GM19239 (cell line): ENCODE measurements around the gene TECPR1.
A peak's percentile ranks its signal among the peaks of the same experiment; 100 is the strongest.

ENCODE experiments used
- DNase-seq: peaks from one replicate; pipeline ENCODE4 v3.0.0; 2011; ENCODE audit warnings: low spot score; ENCODE audit not compliant: insufficient read length
- FAIRE-seq: peaks from 2 replicates; lab custom pipeline; 2011; peaks lifted over from hg19 to GRCh38; lab: Jason Lieb, UNC

Gene TECPR1

DNA sequence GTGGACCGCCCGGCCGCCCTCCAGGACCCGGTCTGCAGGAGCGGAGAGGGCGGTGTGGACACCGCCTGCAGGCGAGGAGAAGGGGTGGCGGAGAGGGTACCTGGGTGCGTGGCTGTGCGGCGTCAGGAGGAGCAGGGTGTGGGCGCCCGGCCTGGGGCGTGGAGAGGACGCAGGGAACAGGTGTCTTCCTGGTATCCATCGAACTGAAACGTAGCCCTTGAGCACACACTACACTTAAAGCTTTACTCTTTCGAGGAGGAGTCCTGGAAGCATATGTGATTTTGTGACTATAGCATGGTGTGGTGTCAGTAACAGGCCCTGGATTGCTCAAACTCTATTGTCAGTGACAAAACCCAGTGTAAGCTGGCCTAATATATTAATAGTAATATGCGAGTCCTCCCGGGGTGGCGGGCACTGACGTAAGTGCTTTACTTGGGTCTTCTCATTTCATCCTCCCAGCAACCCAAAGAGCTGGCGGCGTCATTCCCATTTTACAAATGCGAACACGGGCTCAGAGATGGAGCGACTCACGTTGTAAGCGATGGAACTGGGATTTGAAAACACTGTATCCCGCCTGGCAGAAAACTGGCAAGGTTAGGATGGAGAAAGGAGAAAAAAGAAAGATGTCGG is 508 bp upstream of the TECPR1 start:
- DNase-seq (no peak), FAIRE-seq (no peak)

DNA sequence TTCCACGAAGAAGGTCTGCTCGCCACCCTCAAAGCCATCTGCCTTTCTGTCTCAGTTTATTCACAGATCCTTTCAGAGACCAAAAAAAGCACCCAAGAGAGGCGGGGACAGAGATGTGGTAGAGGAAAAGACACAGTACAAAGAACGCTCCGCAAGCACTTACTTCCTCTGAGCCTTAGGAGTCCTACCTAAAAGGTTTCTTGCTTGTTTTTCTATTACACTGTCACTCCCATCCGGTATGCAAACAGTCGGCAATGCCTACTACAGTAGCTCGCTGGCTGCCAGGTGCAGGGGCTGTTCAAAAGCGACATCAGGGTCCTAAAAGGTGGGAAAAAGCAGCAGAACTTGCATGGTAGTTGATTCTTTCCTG is 816 bp downstream of the TECPR1 start:
- DNase-seq, result no peak
- FAIRE-seq, result peak; percentile 75

- DNase-seq (no peak), FAIRE-seq (no peak)
Measured at GRCh38 chr7:98250789-98251188, 1.2 kb downstream of the TECPR1 start.

- FAIRE-seq (no peak), DNase-seq (no peak)
Measured at GRCh38 chr7:98249106-98249505, 2.9 kb downstream of the TECPR1 start.

GRCh38 chr7:98248156-98248555 is 3.9 kb downstream of the TECPR1 start:
- FAIRE-seq (no peak), DNase-seq (no peak)

DNA sequence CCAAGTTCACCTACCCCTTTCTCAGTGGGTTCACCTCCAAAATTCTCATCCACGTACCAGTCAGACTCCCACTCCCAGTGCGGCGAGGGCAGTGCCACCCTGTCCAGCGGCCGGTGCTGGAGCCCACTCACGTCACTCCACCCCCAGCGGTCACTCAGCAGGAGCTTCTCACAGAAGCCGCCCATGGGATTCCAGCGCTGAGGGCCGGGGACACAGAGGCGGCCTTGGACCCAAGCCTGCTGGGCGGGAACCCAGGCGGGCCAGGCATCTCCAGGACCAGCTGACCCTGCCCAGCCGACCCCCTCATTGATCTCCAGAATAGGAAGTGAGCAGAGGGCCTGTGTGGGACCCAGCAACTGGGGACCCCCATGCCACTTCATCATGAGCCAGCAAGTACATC is 7.2 kb downstream of the TECPR1 start:
- DNase-seq (no peak), FAIRE-seq (no peak)

DNA sequence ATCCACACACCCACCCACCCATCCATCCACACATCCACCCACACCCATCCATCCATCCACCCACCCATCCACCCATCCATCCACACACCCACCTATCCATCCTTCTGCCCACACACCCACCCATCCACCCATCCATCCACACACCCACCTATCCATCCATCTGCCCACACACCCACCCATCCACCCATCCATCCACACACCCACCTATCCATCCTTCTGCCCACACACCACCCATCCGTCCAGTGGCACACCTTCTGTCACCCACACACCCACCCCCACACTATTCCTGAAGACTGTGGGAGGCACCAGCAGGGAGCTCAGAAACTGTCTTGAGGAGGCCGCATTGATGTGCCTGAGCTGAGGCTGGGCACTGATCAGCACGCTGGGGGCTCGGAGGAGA is 9.1 kb downstream of the TECPR1 start:
- FAIRE-seq, result no peak
- DNase-seq, result no peak

DNA sequence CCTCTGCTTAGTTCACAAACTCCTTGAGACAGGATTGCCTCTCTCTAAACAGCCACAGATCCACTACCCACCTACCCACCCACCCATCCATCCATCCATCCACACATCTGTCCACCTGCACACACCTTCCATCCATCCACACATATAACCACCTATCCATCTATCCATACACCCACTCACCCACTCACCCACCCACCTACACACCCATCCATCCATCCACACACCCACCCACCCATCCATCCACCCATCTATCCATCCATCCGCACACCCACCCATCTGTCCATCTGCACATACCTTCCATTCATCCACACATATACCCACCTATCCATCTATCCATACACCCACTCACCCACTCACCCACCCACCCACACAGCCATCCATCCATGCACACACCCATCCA is 9.7 kb downstream of the TECPR1 start:
- FAIRE-seq, result no peak

GRCh38 chr7:98241674-98242241 is 10.3 kb downstream of the TECPR1 start:
- DNase-seq (no peak), FAIRE-seq (no peak)

More for the DNA sequence above, 9.7 kb downstream of the TECPR1 start:
- no peak for DNase-seq

- peak; percentile 53 for FAIRE-seq
- peak; percentile 72 for DNase-seq
Measured at GRCh38 chr7:98240961-98241673, 10.9 kb downstream of the TECPR1 start.

- FAIRE-seq (no peak), DNase-seq (no peak)
Measured at GRCh38 chr7:98238976-98239375, 13.1 kb downstream of the TECPR1 start.

- DNase-seq (no peak), FAIRE-seq (no peak)
Measured at GRCh38 chr7:98238076-98238475, 14.0 kb downstream of the TECPR1 start.

- no peak for DNase-seq
- no peak for FAIRE-seq
Measured at GRCh38 chr7:98236355-98237185, 15.5 kb downstream of the TECPR1 start.

DNA sequence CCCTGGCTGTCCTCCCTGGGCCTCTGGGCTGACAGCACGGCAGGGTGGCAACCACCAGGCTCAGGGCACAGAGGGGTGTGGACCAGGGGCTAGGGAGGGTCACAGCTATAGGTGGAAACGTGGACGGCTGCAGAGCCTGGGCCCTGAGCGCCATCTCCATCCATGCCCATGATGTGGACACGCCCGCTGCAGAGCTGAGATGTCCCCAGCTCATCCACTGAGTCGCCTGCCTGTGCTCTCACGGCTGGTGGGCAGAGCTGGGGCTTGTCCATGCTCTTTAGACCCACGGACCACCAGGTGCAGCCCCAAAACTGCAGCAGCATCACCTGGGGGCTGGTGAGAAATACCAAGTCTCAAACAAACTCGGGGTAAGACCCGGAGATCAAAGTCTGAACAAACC is 16.1 kb downstream of the TECPR1 start:
- FAIRE-seq, result no peak

GRCh38 chr7:98234429-98235147 is 17.4 kb downstream of the TECPR1 start:
- FAIRE-seq, result no peak
- DNase-seq, result no peak

More for the DNA sequence above, 16.1 kb downstream of the TECPR1 start:
- DNase-seq, result no peak

- no peak for FAIRE-seq
- DNase-seq, result no peak
Measured at GRCh38 chr7:98233219-98234070, 18.6 kb downstream of the TECPR1 start.

DNA sequence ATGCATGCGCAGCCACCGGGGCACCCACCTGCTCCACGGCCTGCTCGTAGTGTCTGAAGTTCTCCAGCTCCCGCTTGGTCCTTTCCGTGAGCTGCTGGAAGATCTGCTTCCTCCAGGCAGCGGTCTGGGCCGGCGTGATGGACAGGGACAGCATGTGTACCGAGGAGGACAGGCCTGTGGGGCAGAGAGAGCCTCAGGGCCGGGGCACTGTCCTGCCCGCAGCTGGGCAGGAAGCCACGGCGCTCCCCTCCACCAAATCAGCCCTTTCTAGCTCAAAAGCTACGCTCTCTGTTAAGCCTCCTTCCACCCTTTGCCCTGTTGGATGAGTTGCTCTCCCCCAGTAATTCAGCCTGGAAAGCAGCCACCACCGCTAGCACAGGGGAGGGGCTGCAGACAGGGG is 19.2 kb downstream of the TECPR1 start:
- FAIRE-seq (no peak), DNase-seq (no peak)

DNA sequence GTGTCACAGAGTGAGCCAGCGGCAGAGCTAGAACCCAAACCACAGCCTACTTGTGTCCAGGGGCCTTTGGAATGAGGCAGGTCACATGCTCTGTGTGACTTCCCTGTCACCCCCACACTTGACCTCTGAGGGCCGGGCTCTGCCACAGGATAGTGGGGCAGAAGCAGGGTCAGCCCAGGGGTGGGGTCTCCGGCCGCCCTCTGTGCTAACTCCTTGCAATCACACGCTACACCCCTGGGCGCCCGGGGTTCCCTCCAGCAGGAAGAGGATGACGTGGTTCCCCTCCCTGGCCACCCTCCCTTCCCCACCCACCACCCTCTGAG is 19.8 kb downstream of the TECPR1 start:
- DNase-seq (no peak), FAIRE-seq (no peak)

GRCh38 chr7:98231493-98232262 is 20.4 kb downstream of the TECPR1 start:
- FAIRE-seq, result no peak

More at GRCh38 chr7:98231493-98232262, 20.4 kb downstream of the TECPR1 start:
- no peak for DNase-seq
